Measurements from ENCODE around the gene ERP44. TPM values are rescaled to one million over a fixed set of nuclear protein-coding genes. Genes with fewer than 3 reads are reported as not detected.
"Not testable (repeated sequence)": the region's sequence is repeated elsewhere in the genome, so short reads cannot be mapped to it uniquely, and the experiment has no call there.

ERP44 gene
- total RNA-seq, 2 donors from 2014 or later = 11.2 to 11.5 TPM

DNA sequence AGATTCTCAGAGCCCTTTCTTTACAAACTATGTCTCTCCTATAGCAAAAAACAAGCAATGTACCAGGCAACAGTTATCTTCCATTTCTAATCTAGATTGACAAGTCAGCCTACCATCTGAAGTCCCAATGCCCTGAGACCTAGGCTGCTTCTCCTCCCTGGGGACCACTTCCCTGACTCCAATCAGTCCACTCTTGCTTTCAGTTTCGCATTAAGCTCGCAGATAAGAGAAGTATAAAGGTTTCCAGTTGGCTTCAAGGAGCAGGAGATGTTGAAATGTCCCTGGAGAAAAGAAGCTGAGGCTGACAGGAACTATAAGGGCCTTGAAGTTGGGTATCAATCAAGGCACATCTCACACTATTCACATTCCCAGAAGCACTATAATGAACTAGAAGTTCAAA lies 32.3 kb downstream of the ERP44 start:
- no peaks in the 10 kb centered on the region for H3K36me3 ChIP-seq (replicated peaks in 1 of 2; ENCODE audit: insufficient read depth in 1 of 2, low read depth in 2 of 2)
- H3K9me3 ChIP-seq = no peaks in the 10 kb centered on the region
- 22 to 39% methylated on average over 2 of the region's 2 CpGs for WGBS, 2 donors
- H3K27me3 ChIP-seq = no peaks in the 10 kb centered on the region
- DNase-seq (no peak), ATAC-seq (peak; percentile 21)
- intact Hi-C loops (cut with DNase I) = no loop called here
- no peak overlapping the region for H3K4me3 ChIP-seq
- H3K4me1 ChIP-seq = peaks cover 25% of the 10 kb centered on the region
- TF ChIP-seq, protein P1, sequence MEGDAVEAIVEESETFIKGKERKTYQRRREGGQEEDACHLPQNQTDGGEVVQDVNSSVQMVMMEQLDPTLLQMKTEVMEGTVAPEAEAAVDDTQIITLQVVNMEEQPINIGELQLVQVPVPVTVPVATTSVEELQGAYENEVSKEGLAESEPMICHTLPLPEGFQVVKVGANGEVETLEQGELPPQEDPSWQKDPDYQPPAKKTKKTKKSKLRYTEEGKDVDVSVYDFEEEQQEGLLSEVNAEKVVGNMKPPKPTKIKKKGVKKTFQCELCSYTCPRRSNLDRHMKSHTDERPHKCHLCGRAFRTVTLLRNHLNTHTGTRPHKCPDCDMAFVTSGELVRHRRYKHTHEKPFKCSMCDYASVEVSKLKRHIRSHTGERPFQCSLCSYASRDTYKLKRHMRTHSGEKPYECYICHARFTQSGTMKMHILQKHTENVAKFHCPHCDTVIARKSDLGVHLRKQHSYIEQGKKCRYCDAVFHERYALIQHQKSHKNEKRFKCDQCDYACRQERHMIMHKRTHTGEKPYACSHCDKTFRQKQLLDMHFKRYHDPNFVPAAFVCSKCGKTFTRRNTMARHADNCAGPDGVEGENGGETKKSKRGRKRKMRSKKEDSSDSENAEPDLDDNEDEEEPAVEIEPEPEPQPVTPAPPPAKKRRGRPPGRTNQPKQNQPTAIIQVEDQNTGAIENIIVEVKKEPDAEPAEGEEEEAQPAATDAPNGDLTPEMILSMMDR (IDR thresholded peaks at IDR 0.05) = no peak
- no peak for TF ChIP-seq POLR2A (IDR thresholded peaks at IDR 0.05)
- no peak overlapping the region for H3K27ac ChIP-seq

DNA sequence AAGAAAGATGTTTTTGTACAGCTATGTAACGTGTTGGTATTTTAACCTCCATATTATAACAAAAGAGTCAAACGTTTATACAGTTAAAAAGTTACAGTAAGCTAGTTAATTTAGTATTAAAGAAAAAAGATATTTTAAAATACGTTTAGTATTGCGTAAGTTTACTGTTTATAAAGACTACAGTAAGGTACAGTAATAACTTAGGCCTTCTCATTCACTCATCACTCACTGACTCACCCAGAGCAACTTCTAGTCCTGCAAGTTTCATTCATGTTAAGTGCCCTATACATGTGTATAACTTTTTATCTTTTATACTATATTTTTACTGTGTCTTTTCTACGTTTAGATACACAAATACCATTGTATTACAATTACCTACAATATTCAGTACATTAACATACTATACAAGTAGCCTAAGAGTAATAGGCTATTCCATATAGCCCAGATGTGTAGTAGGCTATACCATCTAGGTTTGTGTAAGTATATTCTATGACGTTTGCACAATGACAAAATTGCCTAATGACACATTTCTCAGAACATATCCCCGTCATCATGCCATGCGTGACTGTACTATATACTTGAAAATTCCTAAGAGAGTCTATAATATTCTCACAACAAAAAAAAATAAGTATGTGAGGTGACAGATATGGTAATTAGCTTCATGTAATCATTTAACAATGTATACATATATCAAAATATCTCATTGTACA lies 33.8 kb downstream of the ERP44 start:
- no peak for DNase-seq
- no peak for TF ChIP-seq POLR2A (IDR thresholded peaks at IDR 0.05)
- TF ChIP-seq, protein P1 (IDR thresholded peaks at IDR 0.05) = no peak
- peaks cover 22% of the 10 kb centered on the region for H3K4me1 ChIP-seq
- H3K36me3 ChIP-seq (replicated peaks in 1 of 2; ENCODE audit: insufficient read depth in 1 of 2, low read depth in 2 of 2) = no peaks in the 10 kb centered on the region
- no peak overlapping the region for H3K4me3 ChIP-seq
- H3K27me3 ChIP-seq = no peaks in the 10 kb centered on the region
- no peak overlapping the region for H3K27ac ChIP-seq
- WGBS, 2 donors = 72 to 73% methylated on average over 8 of the region's 8 CpGs
- intact Hi-C loops (cut with DNase I) = no loop called here
- ATAC-seq = no peak
- H3K9me3 ChIP-seq = no peaks in the 10 kb centered on the region

DNA sequence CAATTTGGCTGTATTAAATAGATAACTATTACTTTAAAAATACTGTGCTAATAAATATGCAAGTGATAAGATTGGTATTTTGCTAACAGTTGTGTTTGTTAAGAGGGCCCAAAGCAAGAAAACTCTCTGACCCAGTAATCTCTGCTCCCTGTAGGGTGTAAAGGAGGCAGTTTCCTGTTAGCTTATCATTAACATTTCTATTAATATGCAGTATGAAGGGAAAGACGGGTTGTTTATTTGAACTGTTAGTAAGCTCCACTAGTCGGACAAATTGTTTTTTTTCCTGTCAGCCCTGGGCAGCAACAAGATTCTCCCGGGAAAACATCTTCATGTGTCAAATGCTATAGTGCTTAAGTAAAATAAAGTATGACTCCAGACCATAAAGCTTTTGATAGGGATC lies 35.6 kb downstream of the ERP44 start:
- H3K4me1 ChIP-seq = peaks cover 20% of the 10 kb centered on the region
- no peak for TF ChIP-seq POLR2A (IDR thresholded peaks at IDR 0.05)
- TF ChIP-seq, protein P1 (IDR thresholded peaks at IDR 0.05) = no peak
- H3K9me3 ChIP-seq = no peaks in the 10 kb centered on the region
- no peak for DNase-seq
- no peak overlapping the region for H3K4me3 ChIP-seq
- H3K36me3 ChIP-seq (replicated peaks in 1 of 2; ENCODE audit: insufficient read depth in 1 of 2, low read depth in 2 of 2) = no peaks in the 10 kb centered on the region
- peak; percentile 55 for ATAC-seq
- no peaks in the 10 kb centered on the region for H3K27me3 ChIP-seq
- WGBS, 2 donors = 16 to 21% methylated on average over 3 of the region's 3 CpGs
- intact Hi-C loops (cut with DNase I) = no loop called here
- H3K27ac ChIP-seq = peak overlapping the region in 2 of 4 donors; percentile 5 to 10

GRCh38 chr9:100062683-100063082 lies 36.1 kb downstream of the ERP44 start:
- H3K36me3 ChIP-seq (replicated peaks in 1 of 2; ENCODE audit: insufficient read depth in 1 of 2, low read depth in 2 of 2); H3K27ac ChIP-seq; H3K4me3 ChIP-seq; ATAC-seq; intact Hi-C loops (cut with DNase I); H3K27me3 ChIP-seq; DNase-seq; H3K9me3 ChIP-seq: not testable (repeated sequence)
- WGBS, 2 donors = 80 to 89% methylated on average over 1 of the region's 1 CpG
- H3K4me1 ChIP-seq = peaks cover 20% of the 10 kb centered on the region

- intact Hi-C loops (cut with DNase I) = no loop called here
- H3K9me3 ChIP-seq = no peaks in the 10 kb centered on the region
- H3K27me3 ChIP-seq = no peaks in the 10 kb centered on the region
- H3K4me3 ChIP-seq = no peak overlapping the region
- no peak for TF ChIP-seq POLR2A (IDR thresholded peaks at IDR 0.05)
- TF ChIP-seq, protein P1 (IDR thresholded peaks at IDR 0.05) = no peak
- H3K36me3 ChIP-seq (replicated peaks in 1 of 2; ENCODE audit: insufficient read depth in 1 of 2, low read depth in 2 of 2) = no peaks in the 10 kb centered on the region
- no peak overlapping the region for H3K27ac ChIP-seq
- DNase-seq (no peak), ATAC-seq (no peak)
- peaks cover 8% of the 10 kb centered on the region for H3K4me1 ChIP-seq
- 91 to 95% methylated on average over 4 of the region's 4 CpGs for WGBS, 2 donors
Observed at GRCh38 chr9:100058699-100059579, 39.9 kb downstream of the ERP44 start.
